ENCODE data around the gene SLC39A6.

DNA sequence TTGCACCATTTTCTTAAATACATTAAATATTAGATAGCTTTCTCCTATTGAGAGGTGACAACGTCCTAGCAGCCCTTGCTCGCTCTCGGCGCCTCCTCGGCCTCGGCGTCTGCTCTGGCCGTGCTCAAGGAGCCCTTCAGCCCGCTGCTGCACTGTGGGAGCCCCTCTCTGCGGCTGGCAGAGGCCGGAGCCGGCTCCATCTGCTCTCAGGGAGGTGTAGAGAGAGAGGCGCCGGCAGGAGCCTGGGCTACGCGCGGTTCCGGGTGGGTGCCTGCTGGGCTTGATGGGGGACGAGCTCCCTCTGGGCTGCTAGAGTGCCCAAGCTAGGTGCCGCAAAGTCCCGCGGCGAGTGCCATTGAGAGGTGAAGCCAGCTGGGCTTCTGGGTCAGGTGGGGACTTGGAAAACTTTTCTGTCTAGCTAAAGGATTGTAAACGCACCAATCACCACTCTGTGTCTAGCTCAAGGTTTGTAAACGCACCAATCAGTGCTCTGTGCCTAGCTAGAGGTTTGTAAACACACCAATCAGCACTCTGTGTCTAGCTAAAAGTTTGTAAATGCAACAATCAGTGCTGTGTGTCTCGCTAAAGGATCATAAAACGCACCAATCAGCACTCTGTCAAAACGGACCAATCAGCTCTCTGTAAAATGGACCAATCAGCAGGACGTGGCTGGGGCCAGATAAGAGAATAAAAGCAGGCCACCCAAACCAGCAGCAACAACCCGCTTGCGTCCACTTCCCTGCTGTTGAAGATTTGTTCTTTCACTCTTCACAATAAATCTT, 64.9 kb downstream of the SLC39A6 start:
- TF ChIP-seq, protein P1, sequence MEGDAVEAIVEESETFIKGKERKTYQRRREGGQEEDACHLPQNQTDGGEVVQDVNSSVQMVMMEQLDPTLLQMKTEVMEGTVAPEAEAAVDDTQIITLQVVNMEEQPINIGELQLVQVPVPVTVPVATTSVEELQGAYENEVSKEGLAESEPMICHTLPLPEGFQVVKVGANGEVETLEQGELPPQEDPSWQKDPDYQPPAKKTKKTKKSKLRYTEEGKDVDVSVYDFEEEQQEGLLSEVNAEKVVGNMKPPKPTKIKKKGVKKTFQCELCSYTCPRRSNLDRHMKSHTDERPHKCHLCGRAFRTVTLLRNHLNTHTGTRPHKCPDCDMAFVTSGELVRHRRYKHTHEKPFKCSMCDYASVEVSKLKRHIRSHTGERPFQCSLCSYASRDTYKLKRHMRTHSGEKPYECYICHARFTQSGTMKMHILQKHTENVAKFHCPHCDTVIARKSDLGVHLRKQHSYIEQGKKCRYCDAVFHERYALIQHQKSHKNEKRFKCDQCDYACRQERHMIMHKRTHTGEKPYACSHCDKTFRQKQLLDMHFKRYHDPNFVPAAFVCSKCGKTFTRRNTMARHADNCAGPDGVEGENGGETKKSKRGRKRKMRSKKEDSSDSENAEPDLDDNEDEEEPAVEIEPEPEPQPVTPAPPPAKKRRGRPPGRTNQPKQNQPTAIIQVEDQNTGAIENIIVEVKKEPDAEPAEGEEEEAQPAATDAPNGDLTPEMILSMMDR (IDR thresholded peaks at IDR 0.05), result no peak
- TF ChIP-seq POLR2A (IDR thresholded peaks at IDR 0.05), result no peak
